Stimulated activated CD4-positive, alpha-beta T cell treated with anti-CD3 and anti-CD28 coated beads, Interleukin-2, amount 100 ng/mL, for 24 hours (primary cell): Measurements from ENCODE around the gene RBM42.

ENCODE experiments used
- DNase-seq, 2 donors: peaks; one replicate each; pipeline ENCODE4 v3.0.0-alpha.2; 2020

The RBM42 gene

GRCh38 chr19:35656700-35657099, 27.9 kb downstream of the RBM42 start:
- DNase-seq: no peak

DNA sequence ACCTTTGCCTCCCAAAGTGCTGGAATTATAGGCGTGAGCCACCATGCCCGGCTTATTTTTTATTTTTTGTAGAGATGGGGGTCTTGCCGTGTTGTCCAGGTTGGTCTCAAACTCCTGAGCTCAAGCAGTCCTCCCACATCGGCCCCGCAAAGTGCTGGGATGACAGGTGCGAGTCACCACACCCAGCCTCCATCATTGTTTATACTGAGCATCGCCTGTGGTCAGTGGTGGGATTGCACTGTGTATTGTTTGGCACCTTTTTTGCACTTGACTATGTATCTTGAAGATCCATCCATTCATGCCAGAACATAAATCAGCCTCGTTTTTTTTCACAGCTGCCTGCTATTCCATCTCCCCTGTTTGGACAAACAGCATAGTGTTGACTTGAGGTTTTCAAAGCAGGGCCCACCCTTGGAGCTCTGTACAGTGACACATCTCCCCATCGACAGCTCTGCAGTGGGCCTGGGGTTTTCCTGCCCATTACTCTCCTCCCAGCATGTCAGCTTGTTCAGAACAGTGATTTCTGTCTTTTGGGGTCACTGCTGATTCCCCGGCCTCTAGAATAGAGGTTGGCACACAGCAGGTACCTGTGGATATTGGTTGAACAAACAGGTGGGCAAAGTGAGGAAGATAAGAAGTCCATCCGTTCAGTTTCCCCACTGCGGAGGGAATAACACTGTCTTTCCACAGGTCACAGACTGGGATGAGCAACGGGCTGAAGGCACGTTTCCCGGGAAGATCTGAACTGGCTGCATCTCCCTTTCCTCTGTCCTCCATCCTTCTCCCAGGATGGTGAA, 29.3 kb downstream of the RBM42 start:
- DNase-seq: no peak

DNA sequence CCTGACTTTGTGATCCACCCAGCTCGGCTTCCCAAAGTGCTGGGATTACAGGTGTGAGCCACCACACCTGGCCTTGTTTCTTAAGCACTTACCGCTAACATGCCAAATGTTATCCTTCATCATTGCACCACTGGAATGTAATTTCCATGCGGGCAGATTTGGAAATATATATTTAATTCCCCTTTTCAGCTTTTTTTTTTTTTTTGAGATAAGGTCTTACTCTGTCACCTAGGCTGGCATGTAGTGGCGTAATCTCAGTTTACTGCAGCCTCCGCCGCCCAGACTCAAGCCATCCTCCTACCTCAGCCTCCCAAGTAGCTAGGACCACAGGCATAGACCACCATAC, 33.1 kb downstream of the RBM42 start:
- no peak for DNase-seq

GRCh38 chr19:35663981-35664380, 35.1 kb downstream of the RBM42 start:
- no peak for DNase-seq

DNA sequence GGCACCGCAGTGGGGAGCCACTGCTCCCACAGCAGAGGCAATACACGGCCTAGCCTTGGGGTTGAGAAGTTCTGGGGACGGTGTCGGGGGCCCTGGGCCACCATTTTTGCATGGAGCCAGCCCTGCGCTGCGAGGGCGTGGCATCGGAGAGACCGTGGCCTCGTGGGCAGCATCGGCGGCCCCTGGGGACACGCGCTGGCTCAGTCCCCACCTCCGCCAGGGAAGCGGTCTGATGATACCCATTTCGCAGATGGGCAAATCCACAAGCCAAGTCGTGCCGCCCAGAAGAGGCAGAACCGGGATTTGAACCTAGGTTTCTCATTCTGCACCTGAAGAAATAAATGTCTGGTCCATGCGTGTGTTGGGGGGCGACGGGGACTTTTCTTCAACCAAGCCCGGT, 36.3 kb downstream of the RBM42 start:
- no peak for DNase-seq

DNA sequence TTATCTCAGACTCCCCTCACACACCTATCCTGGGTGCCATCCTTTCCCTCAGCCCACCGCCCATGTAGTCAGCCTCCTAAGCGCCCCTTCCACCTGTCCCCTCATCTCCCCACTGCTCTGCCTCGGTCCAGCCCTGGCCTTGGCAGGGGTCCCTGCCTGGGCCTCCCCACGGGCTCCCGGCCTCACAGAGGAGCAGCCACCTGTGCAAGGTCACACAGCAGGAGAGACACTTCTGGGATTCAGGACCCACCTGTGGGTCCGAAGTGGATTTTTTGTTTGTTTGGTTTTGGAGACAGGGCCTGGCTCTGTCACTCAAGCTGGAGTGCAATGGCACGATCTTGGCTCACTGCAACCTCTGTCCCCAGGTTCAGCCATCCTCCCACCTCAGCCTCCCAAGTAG, 36.8 kb downstream of the RBM42 start:
- no peak for DNase-seq

GRCh38 chr19:35666251-35666913, 37.5 kb downstream of the RBM42 start, which contains the start of gene UPK1A:
Gene UPK1A (plus strand): TSS chr19:35666517. CDS start chr19:35666813, 296 bp downstream.
- no peak for DNase-seq

DNA sequence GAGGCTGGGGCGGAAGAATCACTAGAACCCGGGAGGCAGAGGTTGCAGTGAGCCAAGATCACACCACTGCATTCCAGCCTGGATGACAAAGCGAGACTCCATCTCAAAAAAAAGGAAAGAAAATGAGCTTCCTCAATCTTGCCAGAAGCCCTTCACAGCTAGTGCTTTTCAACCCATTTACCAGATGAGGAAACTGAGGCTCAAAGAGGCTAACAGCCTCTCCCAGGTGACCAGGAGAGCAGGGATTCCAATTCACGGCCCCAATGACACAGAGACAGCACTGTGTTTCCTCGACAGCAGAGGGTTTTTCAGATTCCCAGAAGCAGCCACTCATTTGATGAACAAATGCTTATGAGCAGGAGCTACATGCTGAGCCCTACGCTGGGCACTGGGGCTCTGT, 40.7 kb downstream of the RBM42 start:
- no peak for DNase-seq

- DNase-seq: no peak
Measured at GRCh38 chr19:35669974-35670373, 41.1 kb downstream of the RBM42 start.

DNA sequence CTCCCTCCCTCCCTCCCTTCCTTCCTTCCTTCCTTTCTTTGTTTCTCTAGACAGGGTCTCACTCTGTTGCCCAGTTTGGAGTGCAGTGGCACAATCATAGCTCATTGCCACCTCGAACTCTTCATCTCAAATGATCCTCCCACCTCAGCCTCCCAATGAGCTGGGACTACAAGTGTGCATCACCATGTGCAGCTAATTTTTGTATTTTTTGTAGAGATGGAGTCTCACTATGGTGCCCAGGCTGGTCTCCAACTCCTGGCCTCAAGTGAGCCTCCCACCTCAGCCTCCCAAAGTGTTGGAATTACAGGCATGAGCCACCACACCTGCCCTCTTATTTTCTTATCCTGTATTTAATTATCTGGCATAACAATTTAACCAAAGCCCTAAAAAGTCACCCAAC, 41.9 kb downstream of the RBM42 start:
- no peak for DNase-seq

- DNase-seq: no peak
Measured at GRCh38 chr19:35671818-35672217, 43.0 kb downstream of the RBM42 start.

- DNase-seq: peak; percentile 56 to 66
Measured at GRCh38 chr19:35673121-35673804, 44.4 kb downstream of the RBM42 start.

GRCh38 chr19:35675589-35676140, 46.8 kb downstream of the RBM42 start:
- no peak for DNase-seq
